ENCODE measurements around the gene LMTK3. TPM values are rescaled to one million over a fixed set of nuclear protein-coding genes. Genes with fewer than 3 reads are reported as not detected.

Gene LMTK3
- total RNA-seq, 4 donors from 2014 or later, result 2.1 to 7.8 (median 2.8) TPM

DNA sequence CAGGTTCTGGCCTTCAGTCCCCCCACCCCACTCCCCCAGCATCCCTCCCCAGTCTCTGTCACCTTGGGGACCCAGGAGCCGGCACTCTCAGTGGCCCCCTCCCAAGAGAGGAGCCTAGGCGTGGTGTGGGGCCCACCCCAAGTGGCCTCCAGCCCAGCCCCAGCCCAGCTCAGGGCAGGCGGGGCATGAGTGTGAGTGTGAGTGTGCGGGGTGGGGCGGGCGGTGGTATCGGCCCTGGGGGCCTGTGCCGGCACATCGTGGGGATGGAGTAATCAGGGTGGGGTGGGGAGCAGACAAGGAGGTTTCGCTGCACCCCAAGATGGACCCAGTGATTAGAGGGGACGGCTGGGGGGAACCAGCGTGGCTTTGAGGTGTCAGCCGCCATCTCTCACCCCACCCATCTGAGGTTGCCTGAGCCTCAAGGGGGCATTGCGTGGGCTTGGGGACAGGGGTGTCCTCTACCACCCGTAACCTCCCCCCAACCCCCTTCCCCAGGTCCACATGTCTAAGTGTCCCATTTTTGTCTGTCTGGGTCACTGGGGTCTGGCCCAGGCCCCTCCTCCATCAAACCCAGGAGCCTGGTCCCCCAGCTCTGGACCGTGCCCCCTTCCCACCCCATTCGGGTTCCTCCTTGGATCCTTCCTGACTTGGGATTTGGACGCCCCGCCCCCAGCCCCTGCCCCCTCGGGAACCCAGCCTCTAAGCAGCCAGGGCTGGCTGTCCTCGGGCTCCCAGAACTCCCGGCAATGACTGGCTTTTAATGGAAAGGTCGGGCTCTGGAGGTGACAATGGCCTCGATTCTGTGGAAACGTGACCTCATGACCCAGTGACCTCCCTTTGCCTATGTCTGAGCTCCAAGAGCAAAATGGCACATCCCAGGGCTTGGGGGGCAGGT lies 33.5 kb upstream of the LMTK3 start:
- H3K27ac ChIP-seq, result peak overlapping the region in 3 of 4 donors; percentile 74 to 83 (median 81)
- H3K36me3 ChIP-seq, result no peaks in the 10 kb centered on the region
- peaks cover 9 to 43% (median 14%) of the 10 kb centered on the region in 3 donors for H3K4me1 ChIP-seq
- no peaks in the 10 kb centered on the region for H3K9me3 ChIP-seq
- intact Hi-C loops (cut with DNase I), result no loop called here
- WGBS, 2 donors, result 53 to 65% methylated on average over 5 to 10 of the region's 25 CpGs
- no peak for TF ChIP-seq POLR2A (IDR thresholded peaks at IDR 0.05)
- TF ChIP-seq, protein P1, sequence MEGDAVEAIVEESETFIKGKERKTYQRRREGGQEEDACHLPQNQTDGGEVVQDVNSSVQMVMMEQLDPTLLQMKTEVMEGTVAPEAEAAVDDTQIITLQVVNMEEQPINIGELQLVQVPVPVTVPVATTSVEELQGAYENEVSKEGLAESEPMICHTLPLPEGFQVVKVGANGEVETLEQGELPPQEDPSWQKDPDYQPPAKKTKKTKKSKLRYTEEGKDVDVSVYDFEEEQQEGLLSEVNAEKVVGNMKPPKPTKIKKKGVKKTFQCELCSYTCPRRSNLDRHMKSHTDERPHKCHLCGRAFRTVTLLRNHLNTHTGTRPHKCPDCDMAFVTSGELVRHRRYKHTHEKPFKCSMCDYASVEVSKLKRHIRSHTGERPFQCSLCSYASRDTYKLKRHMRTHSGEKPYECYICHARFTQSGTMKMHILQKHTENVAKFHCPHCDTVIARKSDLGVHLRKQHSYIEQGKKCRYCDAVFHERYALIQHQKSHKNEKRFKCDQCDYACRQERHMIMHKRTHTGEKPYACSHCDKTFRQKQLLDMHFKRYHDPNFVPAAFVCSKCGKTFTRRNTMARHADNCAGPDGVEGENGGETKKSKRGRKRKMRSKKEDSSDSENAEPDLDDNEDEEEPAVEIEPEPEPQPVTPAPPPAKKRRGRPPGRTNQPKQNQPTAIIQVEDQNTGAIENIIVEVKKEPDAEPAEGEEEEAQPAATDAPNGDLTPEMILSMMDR (IDR thresholded peaks at IDR 0.05), result no peak
- peaks cover 0 to 16% (median 0%) of the 10 kb centered on the region in 4 donors for H3K27me3 ChIP-seq
- H3K4me3 ChIP-seq, result peak overlapping the region in 1 of 4 donors; percentile 2
- no peak for DNase-seq

DNA sequence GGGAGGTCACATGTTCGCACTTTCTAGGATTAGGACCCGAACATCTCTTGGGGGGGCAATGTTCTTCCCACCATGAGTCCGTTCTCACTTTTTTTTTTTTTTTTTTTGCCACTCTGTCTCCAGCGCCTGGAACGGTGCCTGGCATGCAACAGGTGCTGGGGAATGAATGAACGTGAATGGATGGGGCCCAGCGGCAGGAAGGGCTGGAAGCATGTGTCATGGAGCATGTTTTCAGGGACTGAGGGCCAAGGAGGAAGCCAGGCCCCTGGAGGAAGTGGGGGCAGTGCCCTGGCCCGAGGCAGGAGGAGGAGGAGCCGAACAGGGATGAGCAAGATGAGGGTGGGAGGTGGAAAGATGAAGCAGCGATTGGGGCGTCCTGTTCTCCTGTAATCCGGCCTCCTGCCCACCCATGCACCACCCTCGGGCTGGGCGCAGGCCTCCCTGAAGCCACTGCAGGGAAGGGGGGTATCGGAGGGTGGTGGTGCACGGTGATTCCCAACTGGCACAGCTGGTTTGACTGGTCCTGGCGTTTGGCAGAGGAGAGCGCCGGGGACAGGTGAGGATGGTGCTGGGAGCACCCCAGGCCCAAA lies 31.6 kb upstream of the LMTK3 start:
- peak overlapping the region; percentile 44 to 83 (median 82) for H3K27ac ChIP-seq
- TF ChIP-seq, protein P1 (IDR thresholded peaks at IDR 0.05), result no peak
- TF ChIP-seq POLR2A (IDR thresholded peaks at IDR 0.05), result peak in 1 of 4 donors; percentile 10
- H3K9me3 ChIP-seq, result no peaks in the 10 kb centered on the region
- H3K36me3 ChIP-seq, result no peaks in the 10 kb centered on the region
- intact Hi-C loops (cut with DNase I), result no loop called here
- peak overlapping the region in 1 of 4 donors; percentile 39 for H3K4me3 ChIP-seq
- H3K27me3 ChIP-seq, result peaks cover 0 to 6% (median 0%) of the 10 kb centered on the region in 4 donors
- DNase-seq, result no peak
- 14% methylated on average over 10 to 18 of the region's 19 CpGs for WGBS, 2 donors
- peaks cover 9 to 51% (median 14%) of the 10 kb centered on the region in 3 donors for H3K4me1 ChIP-seq

DNA sequence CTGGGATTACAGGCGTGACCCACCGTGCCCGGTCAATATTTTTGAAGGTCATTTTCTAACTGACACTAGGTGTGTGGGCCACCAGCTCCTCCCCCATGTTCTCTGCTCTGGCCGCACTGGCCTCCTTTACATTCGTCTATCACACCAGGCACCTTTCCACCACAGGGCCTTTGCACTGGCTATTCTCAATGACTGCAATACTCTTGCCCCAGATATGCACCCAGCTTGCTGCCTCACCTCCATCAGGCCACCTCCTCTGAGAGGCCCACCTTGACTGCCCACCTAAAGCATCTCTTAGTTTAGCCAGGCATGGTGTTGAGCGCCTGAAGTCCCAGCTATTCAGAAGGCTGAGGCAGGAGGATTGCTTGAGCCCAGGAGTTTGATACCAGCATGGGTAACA lies 30.2 kb upstream of the LMTK3 start:
- no peak for DNase-seq
- intact Hi-C loops (cut with DNase I), result no loop called here
- Histone ChIP-seq H3K4me1 (peaks cover 9 to 51% (median 14%) of the 10 kb centered on the region in 3 donors), H3K27me3 (peaks cover 0 to 6% (median 0%) of the 10 kb centered on the region in 4 donors), H3K36me3 (no peaks in the 10 kb centered on the region), H3K4me3 (no peak overlapping the region), H3K27ac (no peak overlapping the region), H3K9me3 (no peaks in the 10 kb centered on the region)
- no peak for TF ChIP-seq POLR2A (IDR thresholded peaks at IDR 0.05)
- TF ChIP-seq, protein P1 (IDR thresholded peaks at IDR 0.05), result no peak
- WGBS, 2 donors, result 82 to 88% methylated on average over 5 to 6 of the region's 6 CpGs

DNA sequence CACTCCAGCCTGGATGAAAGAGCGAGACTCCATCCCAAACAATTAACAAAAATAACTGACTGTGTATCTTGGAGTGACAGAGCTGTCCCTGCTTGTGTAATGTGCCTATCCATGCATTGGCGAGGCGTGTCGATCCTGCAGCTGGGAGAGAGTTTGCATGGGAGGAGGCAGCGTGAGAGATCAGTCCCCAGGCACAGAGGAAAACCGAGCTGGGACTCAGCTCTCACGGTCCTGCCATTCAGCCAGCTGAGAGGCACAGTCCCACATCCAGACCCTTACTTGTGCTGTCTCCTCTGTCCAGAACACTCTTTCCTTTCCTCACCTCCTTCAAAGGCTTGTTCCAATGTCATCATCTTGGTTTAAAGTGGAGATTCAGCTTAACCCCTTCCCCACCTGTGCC lies 28.5 kb upstream of the LMTK3 start:
- H3K36me3 ChIP-seq, result no peaks in the 10 kb centered on the region
- no peak for DNase-seq
- no peaks in the 10 kb centered on the region for H3K9me3 ChIP-seq
- 31 to 44% methylated on average over 6 to 7 of the region's 7 CpGs for WGBS, 2 donors
- intact Hi-C loops (cut with DNase I), result no loop called here
- peaks cover 5 to 43% (median 12%) of the 10 kb centered on the region in 3 donors for H3K4me1 ChIP-seq
- peak overlapping the region in 1 of 4 donors; percentile 36 for H3K27ac ChIP-seq
- TF ChIP-seq, protein P1 (IDR thresholded peaks at IDR 0.05), result no peak
- no peak for TF ChIP-seq POLR2A (IDR thresholded peaks at IDR 0.05)
- no peaks in the 10 kb centered on the region for H3K27me3 ChIP-seq
- no peak overlapping the region for H3K4me3 ChIP-seq
